GM12878 (cell line): ENCODE results near the gene CFAP161. TPM values are rescaled to one million over a fixed set of nuclear protein-coding genes. Genes with fewer than 3 reads are reported as not detected.

Source experiments
- BHLHE40 ChIP-seq, 2 experiments: fragments of 450-650 bp in 1 of 2; IDR thresholded peaks; 2 replicates each; pipeline ENCODE4 v1.6.1; 2011 to 2017; ENCODE audit warnings: low read depth in 2 of 2, borderline replicate concordance in 1 of 2, improper control_type of control experiment in 1 of 2, low read length in 1 of 2, mild to moderate bottlenecking in 1 of 2
- E2F8 ChIP-seq: fragments of 450-650 bp; IDR thresholded peaks from 2 replicates; pipeline ENCODE4 v1.6.1; 2018; ENCODE audit warnings: mild to moderate bottlenecking, low read depth, moderate library complexity; ENCODE audit not compliant: partially characterized antibody
- HDGF ChIP-seq: fragments of 450-650 bp; IDR thresholded peaks from 2 replicates; pipeline ENCODE4 v1.6.1; 2016; ENCODE audit warnings: antibody characterized with exemption
- JUNB ChIP-seq: IDR thresholded peaks from 2 replicates; pipeline ENCODE4 v1.6.1; 2016; ENCODE audit warnings: antibody characterized with exemption, mild to moderate bottlenecking
- RCOR1 ChIP-seq: conservative IDR thresholded peaks from 2 replicates; pipeline ENCODE4 v1.6.1; 2012; ENCODE audit warnings: low read depth, low read length, improper control_type of control experiment
- RELA ChIP-seq: fragments of 450-650 bp; IDR thresholded peaks from 2 replicates; pipeline ENCODE4 v1.8.0; 2014; ENCODE audit warnings: borderline replicate concordance; ENCODE audit not compliant: partially characterized antibody
- RELB ChIP-seq: fragments of 450-650 bp; IDR thresholded peaks from 2 replicates; pipeline ENCODE4 v1.6.1; 2017; ENCODE audit warnings: low read depth, mild to moderate bottlenecking, moderate library complexity
- SMAD5 ChIP-seq: IDR thresholded peaks from 2 replicates; pipeline ENCODE4 v1.6.1; 2016; ENCODE audit warnings: antibody characterized with exemption, low read depth
- TAF1 ChIP-seq: IDR thresholded peaks from 2 replicates; pipeline ENCODE4 v1.6.1; 2011; ENCODE audit warnings: mild to moderate bottlenecking, low read depth, low read length, borderline replicate concordance
- polyA plus RNA-seq, 11 experiments: library from polyadenylated mRNA; depleted of rRNA in 4 of 11; unstranded in 6 of 11; stranded (reverse) in 5 of 11; fragments of >200 nt; fragmentation: Nextera tagmentation in 4 of 11; fragmentation: Illumina TruSeq in 1 of 11; extraction: Ambion mirVana in 4 of 11; extraction: Trizol in 1 of 11; gene quantifications; 1 replicate in 1 of 11; 2 replicates in 10 of 11; pipeline versions ENCODE4 v1.2.1 to v1.2.3, GENCODE V29; 2011 to 2016; ENCODE audit warnings: inconsistent platforms in 2 of 11, missing spikeins in 2 of 11, low read depth in 1 of 11
- total RNA-seq, 4 experiments: library from RNA; depleted of rRNA in 3 of 4; stranded (reverse); fragments of >200 nt in 3 of 4; fragmentation: Illumina TruSeq in 1 of 4; extraction: Trizol in 1 of 4; gene quantifications; 2 replicates each; pipeline versions ENCODE4 v1.2.1 to v1.2.3, GENCODE V29; 2013 to 2021

Gene CFAP161
- total and polyA plus RNA-seq, 10 of the 15 experiments (the other 5 are each of a cell fraction or from before 2014, with no cell fraction given): 0.31 TPM; not detected in 9

GRCh38 chr15:81096398-81096797 is 37.7 kb upstream of the CFAP161 start (continued):
- no peak for TF ChIP-seq RELB
- TF ChIP-seq HDGF: no peak
- no peak for TF ChIP-seq E2F8
- no peak for TF ChIP-seq SMAD5
- TF ChIP-seq RCOR1: no peak
- no peak for TF ChIP-seq RELA
- no peak for TF ChIP-seq TAF1
- TF ChIP-seq JUNB: no peak
- TF ChIP-seq BHLHE40 (IDR thresholded peaks at IDR 0.05; ENCODE audit: borderline replicate concordance in 1 of 2, low read depth in 2 of 2, low read length in 1 of 2): no peak
